HG03565 (cell line): ENCODE data around the gene LYRM4.
A peak's percentile ranks its signal among the peaks of the same experiment; 100 is the strongest.

Experiments
- ATAC-seq: cut with Tn5 transposase; IDR thresholded peaks from one replicate; pipeline ENCODE4 v1.9.1; 2021; ENCODE audit warnings: mild to moderate bottlenecking, moderate library complexity; ENCODE audit not compliant: unreplicated experiment

Gene LYRM4

DNA sequence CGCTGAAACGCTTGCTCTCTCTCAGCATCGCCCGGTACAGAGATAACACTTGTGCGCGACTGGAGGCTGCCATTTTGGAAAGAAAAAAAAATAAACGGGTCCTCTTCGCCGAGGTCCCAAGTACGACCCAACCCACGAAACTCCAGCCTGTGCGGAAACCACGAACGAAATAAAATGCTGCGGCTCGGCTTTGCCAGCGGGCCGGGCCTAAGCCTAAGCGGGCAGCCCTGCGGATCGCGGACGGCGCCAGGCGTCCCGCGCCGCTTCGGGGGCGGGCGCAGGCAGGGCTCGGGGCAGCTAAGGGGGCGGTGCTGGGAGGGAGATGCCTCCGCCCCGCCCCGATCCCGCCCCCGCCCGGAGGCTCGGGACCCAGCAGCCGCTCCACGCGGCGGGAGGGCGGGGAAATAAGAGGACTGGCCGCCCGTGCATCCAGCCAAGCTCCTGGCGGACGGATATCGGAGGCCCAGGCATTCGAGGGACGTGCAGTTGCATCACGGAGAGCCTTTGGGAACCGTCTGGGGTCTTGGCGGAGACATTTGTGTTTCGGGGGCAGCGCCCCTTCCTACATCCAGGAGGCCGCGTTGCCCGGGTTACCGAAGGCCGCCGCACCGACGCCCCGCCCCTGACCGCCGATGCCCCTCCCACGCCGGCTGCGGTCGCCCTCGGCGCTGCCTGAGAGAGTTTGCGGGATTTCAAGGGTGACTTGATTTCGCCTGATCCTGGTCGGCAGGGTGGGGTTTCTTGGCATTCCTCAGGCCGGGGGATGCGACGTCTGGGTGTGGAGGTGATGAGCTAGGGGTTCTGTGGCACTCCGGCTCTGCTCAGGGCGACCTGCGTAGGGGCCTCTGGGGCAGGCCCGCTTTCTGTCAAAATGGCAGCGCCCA lies at the start of gene LYRM4, which contains the start of gene FARS2:
LYRM4 (minus strand) TSS at position 290 of the 884 bp plus-strand sequence; CDS start at position 73, 217 bp downstream.
FARS2 (plus strand) TSS at position 853 of the 884 bp plus-strand sequence.
- peak; percentile 52 for ATAC-seq

DNA sequence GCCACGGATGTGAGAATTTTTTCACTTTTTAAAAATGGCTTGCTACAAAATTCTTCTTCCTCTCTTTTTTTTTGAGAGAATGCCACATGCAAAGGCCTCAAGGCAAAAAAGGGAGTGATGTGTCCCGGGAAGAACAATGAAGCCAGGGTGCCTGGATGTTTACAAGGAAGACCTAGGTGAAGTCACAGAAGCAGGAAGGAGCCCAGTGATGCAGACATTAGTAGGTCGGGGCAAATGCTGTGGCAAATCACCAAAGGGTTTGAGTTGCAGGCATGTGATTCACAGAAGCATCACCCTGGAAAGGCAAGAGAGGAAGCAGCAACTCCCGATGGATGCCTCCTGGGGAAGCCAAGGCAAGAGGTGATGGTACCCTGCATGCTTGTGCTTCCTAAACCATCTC lies 47.3 kb upstream of the LYRM4 start:
- ATAC-seq = no peak

DNA sequence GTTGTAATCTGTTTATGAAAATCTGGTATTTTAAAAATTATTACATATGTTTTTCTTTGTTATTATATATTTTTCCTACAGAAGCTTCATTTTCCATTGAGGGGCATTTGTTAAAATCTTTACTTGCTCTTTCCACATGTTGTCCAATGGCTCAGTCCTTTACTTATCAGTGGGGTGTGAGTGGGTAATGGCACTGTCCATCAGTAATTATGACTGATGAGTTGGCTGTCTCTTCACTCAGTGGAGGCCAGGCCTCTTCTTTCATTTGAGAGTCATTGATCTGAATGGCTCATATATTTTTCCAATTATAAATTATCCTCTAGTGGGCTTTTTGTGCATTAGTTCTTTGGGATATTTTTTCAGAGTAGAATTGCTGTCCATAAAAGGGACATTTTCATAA lies 46.3 kb upstream of the LYRM4 start:
- no peak for ATAC-seq

DNA sequence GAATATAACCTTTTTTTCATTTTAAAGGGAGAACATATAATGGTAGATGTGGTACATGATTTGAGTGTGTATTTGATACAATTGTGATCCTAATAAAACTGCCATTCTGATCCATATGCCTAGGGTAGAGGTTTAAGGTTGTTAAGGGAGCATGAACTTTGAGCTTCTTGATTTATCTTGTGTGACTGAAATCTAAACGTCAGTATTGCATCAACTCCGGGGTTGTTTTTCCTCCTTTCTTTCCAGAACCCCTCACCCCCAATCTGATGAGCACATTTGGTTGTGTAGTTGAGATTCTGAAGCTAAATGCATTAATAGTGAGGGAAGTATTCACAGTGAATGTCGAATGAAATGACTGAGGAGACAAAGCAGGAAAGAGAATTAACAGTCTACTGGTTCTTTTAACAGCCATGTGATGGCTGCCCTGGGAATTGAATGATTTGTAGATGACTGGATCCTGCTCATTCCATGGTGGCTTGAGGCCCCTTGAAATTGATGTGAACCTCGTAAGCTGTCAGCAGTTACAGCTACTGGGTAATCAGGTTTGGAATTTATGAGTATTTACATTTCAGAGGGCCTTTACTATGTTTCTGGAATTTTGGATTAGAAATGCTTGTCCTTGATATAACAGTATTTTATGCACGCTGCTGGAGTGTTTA lies 45.3 kb upstream of the LYRM4 start:
- ATAC-seq = no peak

DNA sequence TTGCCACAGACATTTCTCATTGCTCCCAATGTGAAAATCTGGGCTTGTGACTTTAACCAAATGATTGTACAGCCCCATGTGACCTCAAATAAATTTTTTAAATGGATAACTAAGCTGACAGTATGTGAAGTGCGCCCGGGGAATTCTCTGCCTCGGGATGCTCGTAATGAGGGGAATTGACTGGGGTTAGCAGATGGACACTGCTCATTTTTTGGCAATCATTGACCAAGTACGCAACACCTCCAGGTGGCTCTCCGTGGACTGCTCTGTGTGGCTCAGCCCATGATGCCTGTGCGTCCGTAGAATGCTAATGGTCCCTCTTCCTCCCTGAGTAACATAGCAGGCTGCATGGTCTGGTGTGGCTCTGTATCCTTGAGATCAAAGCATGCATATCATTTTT lies 42.9 kb upstream of the LYRM4 start:
- ATAC-seq = no peak

DNA sequence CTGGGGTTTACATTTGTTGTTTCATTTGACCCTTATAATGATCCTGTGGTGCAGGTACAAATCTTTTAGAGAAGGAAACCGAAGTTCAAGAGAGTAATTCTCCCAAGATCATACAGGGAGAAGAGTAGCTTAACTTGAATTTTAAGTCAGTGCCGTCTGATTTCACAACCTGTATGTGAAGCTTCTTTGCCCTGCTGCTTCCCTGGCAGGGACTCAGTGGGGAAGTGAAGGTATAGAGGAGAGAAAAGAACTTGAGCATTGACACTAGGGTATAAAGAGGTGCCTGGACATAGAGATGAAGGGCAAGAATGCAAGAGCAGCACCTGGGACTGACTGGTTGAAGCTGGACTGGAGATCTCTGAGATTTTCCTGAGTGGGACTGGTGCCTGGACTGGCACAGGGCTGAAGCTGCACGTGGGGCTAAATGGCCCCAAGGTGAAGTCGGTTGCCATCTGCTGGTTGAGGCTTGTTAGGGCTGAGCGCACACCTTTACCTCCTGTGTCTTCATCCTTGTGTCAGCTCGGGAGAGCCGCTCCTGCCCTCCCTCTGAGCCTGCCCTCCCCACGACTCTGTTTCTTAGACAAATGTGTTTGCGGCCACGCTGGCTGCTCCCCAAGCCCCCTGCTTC lies 42.4 kb upstream of the LYRM4 start:
- ATAC-seq = peak; percentile 55

DNA sequence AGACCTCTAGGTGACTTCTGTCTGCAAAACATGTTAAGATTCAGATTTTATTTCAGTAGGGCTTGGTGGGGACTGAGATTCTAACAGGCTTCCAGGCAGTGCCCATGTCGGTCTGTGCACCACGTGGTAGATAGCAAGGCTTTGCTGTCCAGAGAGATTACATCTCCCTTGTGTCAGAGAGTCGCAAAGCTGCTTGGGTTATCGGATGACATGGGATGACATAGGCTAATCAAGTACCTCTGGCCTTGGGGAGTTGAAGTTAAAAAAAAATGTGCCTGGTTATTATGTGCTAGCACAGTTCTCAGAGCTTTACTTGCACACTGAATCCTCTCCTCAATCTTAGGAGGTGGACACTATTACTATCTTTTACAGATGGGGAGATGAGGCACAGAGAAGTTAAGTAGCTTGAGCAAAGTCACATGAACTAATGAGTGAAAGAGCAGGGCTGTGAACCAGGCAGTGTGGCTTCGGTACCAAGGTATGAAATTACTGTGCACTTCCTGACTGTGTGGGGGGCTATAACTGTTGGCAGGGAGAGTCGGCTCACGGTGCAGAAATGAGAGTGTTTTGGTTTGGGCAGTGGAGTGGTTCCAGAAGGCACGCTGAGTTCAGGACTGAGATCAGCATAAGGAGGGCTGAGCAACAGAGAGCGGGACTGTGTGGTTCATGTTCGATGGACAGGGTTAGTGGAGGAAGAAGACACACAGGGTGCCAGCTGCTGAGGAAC lies 41.6 kb upstream of the LYRM4 start:
- peak; percentile 69 for ATAC-seq

DNA sequence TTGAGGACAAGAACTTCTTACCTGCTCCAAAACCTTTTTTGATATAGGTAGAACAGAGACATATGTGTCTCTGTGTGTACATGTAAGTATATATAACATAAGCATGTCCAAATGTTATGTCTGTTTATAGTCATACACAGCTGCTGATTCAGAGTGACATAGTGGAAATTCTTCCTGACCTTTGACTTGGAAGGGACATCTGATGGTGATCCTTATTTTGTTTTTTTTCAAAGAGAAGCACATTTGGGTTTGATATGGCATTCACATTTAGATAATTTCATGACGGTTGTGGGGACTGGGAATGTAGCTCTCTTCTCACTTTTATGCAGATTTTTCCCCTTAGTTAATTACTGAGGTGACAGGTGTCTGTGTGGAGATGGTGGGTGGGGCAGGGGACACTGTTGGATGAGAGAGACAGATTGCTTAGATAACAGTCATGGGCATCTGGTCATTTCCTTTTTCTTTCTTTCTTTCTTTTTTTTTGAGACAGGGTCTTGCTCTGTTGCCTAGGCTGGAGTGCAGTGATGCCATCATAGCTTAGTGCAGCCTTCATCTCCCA lies 39.5 kb upstream of the LYRM4 start:
- ATAC-seq = no peak

DNA sequence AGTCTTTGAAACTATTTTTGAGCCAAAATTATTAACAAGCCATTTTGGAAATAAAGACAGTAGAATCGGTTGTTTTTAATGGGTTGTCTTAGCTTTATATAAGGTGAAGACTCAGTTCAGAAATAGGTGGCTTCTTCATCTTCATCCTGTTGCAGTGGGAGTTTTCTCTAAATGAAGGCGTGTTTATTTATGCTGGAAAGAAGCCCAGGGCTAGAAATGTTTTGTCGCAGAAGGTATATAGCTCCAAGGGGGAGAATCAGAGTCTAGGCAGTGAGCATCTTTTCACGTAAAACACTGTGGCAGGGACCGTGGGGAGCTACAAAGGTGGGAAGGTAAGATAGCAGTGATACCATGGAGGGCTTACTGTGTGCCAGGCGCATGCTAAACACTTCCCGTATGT lies 34.9 kb upstream of the LYRM4 start:
- ATAC-seq = no peak

DNA sequence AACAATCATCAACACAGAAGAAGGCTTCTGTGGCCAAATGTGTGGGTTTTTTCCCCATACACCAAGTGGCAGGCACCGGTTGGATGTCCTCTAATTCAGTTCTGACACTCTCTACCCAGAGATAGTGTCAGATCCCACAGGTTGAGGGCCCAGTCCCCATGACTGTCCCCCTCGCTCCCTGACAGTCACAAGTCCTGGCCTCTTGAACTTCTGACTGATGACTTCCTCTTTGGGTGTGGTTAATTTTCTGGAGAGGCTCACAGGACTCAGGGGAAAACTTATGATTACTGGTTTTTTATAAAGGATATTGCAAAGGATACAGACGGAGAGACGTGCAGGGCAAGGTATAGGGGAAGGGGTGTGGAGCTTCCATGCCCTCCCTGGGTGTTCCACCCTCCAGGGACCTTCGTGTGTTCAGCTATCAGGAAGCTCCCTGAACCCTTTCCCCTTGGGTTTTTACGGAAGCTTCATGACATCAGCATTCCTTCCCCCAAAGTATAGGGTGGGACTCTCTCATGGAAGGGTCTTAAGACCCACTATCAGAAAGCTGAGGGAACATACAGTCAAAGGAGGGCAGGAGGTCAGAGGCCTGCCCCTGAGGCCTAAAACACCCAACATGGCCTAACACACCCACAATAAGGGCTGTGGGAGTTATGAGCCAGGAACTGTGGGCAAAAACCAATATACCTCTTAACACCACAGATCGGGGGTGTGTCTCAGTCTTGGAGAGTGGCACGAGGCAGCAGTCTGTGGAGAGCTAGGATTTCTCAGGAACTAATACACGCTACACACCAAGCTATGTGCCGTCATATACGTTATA lies 33.9 kb upstream of the LYRM4 start:
- no peak for ATAC-seq

DNA sequence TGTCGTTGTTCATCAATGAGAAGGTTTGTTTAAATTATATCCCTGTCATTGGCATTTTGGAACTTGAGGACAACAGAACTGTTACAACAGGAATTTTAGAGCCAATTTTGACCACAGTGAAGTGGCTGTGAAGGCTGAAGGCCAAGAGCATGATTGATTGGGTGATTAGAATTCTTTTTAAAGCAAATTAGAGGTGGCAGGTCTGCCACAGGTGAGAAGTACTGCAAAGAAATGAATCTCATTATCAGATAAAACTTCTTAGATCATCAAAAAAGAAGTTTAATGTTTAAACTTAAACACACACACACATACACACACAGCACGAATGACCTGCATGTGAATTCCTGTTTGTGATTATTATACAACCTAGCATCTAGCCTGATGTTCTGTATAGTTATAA lies 32.9 kb upstream of the LYRM4 start:
- ATAC-seq = no peak

DNA sequence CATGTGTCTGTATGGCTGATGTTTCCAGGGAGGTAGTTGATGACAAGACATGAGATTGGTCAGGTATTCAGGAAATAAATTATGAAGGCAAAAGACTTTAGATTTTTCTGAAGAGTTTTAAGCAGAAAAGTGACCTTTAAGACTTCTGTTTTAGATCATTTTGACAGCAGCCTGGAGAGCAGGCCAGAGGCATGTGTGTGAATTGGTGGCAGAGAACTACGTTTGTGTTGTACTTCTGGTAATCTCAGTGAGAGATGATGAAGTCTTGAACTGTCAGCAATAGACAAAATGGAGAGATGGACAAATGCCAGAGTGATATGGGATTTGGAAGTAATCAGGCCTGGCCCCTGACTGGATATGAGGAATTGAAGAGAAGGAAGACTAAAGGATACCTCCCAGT lies 31.4 kb upstream of the LYRM4 start:
- ATAC-seq = no peak

DNA sequence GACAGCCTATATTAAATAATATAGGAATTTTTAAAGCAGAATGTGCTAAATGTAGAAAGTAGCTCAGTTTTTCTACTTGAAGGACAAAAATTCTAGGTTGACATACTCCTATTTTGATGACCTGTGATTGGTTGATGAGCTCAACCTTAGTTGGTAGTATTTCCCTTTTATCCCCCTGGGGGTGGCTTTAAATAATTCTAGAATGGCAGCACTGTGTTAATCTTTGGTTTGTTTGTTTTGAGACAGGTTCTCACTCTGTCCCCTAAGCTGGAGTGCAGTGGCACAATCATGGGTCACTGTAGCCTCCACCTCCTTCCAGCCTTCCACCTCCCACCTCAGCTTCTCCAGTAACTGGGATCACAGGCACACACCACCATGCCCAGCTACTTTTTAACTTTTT lies 29.8 kb upstream of the LYRM4 start:
- ATAC-seq = no peak

DNA sequence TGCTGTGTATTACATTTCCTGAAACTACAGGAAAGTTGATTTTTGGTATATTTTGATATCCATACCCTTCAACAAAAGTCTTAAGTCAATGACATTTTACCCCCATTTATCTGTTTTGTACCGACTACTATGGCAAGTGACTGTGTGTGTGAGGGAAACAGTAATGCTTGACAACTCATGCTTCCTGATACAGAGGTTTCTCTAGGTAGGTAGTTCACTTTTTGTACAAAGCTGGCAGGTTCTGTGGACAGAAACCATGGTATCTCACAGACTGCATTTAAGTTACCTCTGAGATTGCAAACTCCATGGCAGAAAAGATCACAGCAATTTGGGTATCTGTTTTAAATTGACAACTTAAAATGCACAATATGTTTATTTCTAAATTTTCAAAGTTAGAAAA lies 29.3 kb upstream of the LYRM4 start:
- ATAC-seq = no peak

DNA sequence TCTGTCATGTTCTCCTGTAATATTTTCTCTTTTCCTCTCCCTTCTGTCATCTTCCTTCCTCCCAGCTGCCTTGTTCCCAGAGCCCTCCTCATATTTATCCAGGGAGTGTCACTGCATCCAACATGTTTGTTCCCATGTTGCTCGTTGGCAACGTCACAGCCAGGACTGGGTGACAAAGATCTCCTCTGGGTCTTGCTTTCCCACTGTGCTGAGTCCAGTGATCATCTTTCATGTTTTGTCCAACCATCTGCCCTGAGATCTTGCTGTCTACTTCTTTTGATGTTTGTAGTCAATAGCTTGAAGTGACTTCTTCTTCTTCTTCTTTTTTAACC lies 27.2 kb upstream of the LYRM4 start:
- no peak for ATAC-seq

DNA sequence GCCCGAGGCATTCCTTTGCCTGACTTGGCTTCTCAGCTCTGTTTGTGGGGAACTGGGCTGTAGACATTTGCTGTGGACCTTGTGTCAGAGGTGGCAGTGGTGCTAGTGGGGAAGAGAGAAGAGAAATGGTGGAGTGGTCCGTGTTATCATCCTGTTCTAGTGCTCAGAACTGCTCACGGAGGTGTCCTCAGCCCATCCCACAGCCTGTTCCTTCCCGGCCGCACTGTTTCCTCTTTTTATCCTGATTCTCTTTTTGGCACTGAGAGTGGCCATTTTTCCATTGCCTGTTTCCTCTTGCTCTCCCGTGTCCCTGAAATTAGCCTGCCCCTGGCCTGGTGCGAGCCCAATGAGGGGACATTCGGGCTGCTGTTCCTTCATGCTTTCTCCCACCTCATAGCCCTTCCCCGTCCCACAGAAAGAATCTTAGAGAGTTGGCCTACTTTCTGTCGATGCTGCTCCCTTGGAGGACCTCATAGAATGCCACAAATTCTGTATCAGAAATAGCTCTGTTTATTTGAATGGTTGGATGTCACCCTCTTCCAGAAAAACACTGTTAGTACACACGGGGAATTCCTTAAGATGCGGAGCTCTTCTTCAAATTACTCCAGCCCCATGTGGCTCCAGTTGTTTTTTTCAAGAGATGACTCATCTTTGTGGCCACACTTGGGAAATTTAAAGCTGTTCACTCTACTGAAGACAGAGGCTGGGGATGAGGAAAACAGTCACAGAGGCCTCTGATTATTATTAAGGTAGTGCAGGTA lies 26.6 kb upstream of the LYRM4 start:
- ATAC-seq = no peak

DNA sequence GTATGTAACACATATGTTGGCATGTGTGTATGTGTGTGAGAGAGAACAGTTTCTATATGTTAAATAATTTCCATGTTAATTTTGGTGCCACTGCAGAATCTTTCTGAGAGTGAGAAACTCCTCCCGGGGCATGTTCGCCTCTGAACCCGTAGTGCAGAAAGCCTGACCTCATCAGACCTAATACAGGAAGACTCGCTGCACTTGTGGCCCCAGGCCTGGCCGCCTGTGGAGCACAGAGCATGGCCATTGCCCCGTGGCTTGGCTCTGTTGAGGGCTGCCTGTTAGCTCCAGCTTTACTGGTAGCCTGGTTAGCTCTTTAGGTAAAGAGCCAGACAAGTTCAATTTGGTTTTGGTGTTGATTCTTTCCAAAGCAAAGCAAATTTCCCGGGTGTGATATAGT lies 26.0 kb upstream of the LYRM4 start:
- no peak for ATAC-seq

DNA sequence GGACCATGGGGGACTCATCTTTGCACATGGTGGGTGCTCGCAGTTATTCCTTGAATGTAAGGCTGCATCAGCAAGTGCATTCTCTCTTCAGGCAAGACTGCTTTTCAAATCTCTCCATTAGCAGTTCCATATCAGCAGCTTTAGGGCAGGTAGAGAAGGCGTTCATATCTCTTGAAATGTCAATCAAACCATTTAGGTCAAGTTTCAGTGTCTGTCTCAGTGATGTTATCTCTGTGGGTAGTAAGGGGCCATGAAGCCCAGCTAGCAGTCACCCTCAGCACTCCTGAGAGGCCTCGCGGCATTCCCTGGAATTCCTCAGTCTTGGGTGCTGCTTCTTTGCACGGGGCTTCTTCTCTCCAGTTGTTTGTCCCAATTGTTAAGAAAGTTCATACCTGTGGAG lies 24.8 kb upstream of the LYRM4 start:
- no peak for ATAC-seq

DNA sequence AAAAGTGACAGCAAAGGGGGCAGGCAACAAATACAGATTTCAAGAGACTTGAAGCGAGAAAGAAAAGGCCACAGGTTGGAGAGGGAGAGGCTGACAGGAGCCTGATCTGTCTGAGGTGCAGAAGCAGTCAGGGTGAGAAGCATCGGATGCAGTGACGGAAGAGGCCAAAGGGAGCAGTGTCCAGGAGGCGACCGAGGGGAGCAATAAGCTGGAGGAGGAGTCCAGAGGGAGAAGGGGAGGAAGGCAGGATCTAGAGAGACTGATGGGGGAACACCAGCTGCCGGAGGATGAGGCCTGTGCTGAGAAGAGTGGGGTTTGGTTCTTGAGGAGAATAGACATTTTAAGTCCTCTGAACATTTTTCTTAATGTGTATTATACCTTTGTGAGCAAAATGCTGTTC lies 24.3 kb upstream of the LYRM4 start:
- ATAC-seq = no peak
